SK-N-MC (cell line): ENCODE measurements around the gene ATP5F1E.

Source experiments
- EZH2 ChIP-seq: fragments of 200-600 bp; sonication (generic); IDR thresholded peaks from one replicate; pipeline ENCODE4 v1.6.1; 2017; ENCODE audit warnings: antibody characterized with exemption
- FOXP2 ChIP-seq: optimal IDR thresholded peaks from 2 replicates; pipeline ENCODE3; 2011; ENCODE audit warnings: mild to moderate bottlenecking, moderate library complexity; ENCODE audit not compliant: insufficient read depth; ENCODE audit errors: extremely low read length, control extremely low read depth
- POLR2AphosphoS5 ChIP-seq: IDR thresholded peaks from 2 replicates; pipeline ENCODE4 v1.6.1; 2012; ENCODE audit warnings: mild to moderate bottlenecking, low read depth, low read length, borderline replicate concordance

- no peak for TF ChIP-seq POLR2AphosphoS5
- no peak for TF ChIP-seq EZH2
- TF ChIP-seq FOXP2 = no peak
Observed at GRCh38 chr20:58991715-58992114, 40.4 kb downstream of the ATP5F1E start.
